ENCODE data around the gene PNMT. TPM values are rescaled to one million over a fixed set of nuclear protein-coding genes. Genes with fewer than 3 reads are reported as not detected.

Gene PNMT
- total and polyA plus RNA-seq, 4 donors = 1.9 to 4.3 (median 3.5) TPM

DNA sequence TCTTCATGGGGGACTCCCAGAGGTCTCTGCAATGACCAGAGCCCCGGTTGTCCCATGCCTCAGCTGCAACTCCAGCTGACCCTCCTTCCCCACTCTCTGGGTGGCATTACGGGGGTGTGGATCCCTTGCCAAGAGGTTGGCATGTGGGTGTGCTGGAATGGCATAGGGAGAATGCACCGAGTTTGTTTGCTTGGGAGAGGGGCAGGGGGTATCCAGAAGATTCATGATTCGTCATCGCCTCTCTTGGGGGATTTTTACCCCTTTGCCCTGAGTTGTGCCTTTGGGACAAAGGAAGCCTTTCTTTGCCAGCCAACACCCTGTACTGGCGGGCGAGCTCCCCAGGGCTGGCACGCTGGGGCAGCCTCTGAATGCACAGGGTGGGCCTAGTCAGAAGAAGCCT is 38.1 kb downstream of the PNMT start:
- H3K4me3 ChIP-seq = no peak overlapping the region

DNA sequence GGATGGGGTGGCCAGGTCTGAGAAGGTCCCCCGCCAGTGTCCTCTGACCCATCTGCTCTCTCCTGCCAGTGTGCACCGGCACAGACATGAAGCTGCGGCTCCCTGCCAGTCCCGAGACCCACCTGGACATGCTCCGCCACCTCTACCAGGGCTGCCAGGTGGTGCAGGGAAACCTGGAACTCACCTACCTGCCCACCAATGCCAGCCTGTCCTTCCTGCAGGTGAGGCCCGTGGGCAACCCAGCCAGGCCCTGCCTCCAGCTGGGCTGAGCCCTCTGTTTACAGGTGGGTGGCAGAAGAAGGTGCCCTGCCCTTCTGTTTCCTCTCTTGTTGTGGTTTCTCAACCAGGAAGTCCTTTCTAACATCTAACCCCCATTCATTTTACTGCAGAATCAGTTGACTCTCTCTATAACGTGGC is 38.7 kb downstream of the PNMT start:
- no peak for DNase-seq
- no peak overlapping the region for H3K9ac ChIP-seq (ENCODE audit: insufficient read depth in 1 of 2, low read length in 2 of 2)
- peaks cover 0 to 35% (median 23%) of the 10 kb centered on the region in 4 donors for H3K36me3 ChIP-seq (ENCODE audit: control insufficient read depth in 4 of 4, insufficient read depth in 4 of 4, low read length in 4 of 4)

More for the DNA sequence above, 38.1 kb downstream of the PNMT start:
- Histone ChIP-seq H3K4me1 (ENCODE audit: control insufficient read depth in 5 of 5, insufficient read depth in 5 of 5, low read length in 5 of 5) (peaks cover 3 to 47% (median 20%) of the 10 kb centered on the region in 5 donors), H3K9me3 (ENCODE audit: control insufficient read depth in 4 of 4, insufficient read depth in 3 of 4, low read length in 3 of 4) (no peaks in the 10 kb centered on the region), H3K36me3 (ENCODE audit: control insufficient read depth in 4 of 4, insufficient read depth in 4 of 4, low read length in 4 of 4) (peaks cover 0 to 30% (median 18%) of the 10 kb centered on the region in 4 donors), H3K27ac (ENCODE audit: low read depth in 1 of 2, low read length in 1 of 2) (peak overlapping the region in 1 of 2 donors; percentile 85), H3K27me3 (ENCODE audit: control insufficient read depth in 3 of 3, insufficient read depth in 3 of 3, low read length in 2 of 3) (no peaks in the 10 kb centered on the region), H3K9ac (ENCODE audit: insufficient read depth in 1 of 2, low read length in 2 of 2) (no peak overlapping the region)
- WGBS, 2 donors = 74 to 82% methylated on average over 8 of the region's 8 CpGs
- no peak for DNase-seq
- ATAC-seq (ENCODE audit: insufficient read depth, low FRiP score) = no peak
- TF ChIP-seq, protein P1, sequence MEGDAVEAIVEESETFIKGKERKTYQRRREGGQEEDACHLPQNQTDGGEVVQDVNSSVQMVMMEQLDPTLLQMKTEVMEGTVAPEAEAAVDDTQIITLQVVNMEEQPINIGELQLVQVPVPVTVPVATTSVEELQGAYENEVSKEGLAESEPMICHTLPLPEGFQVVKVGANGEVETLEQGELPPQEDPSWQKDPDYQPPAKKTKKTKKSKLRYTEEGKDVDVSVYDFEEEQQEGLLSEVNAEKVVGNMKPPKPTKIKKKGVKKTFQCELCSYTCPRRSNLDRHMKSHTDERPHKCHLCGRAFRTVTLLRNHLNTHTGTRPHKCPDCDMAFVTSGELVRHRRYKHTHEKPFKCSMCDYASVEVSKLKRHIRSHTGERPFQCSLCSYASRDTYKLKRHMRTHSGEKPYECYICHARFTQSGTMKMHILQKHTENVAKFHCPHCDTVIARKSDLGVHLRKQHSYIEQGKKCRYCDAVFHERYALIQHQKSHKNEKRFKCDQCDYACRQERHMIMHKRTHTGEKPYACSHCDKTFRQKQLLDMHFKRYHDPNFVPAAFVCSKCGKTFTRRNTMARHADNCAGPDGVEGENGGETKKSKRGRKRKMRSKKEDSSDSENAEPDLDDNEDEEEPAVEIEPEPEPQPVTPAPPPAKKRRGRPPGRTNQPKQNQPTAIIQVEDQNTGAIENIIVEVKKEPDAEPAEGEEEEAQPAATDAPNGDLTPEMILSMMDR (IDR thresholded peaks at IDR 0.05; ENCODE audit: control extremely low read depth, extremely low read depth) = no peak

DNA sequence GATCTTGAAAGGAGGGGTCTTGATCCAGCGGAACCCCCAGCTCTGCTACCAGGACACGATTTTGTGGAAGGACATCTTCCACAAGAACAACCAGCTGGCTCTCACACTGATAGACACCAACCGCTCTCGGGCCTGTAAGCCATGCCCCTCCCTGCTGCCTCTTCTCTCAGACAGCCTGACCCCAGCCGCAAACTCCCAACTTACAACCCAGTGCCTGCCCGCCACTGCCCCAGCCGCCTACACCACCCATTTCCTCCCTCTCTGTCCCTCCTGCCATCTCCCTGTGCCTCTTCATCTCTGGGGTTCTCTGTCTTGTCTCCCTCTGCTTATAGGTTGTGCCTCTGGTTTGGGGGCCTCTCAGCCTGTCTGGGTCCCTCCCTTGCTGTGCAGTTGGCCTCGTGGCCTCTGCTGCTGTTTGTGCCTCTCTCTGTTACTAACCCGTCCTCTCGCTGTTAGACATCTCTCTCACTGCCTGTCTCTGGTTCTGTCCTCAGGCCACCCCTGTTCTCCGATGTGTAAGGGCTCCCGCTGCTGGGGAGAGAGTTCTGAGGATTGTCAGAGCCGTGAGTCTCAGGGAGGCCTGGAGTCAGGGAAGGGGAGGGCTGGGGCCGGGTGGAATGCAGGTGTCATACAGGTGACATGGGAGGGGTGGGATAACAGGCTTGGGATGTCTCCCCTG is 41.2 kb downstream of the PNMT start:
- DNase-seq = no peak
- Histone ChIP-seq H3K27ac (ENCODE audit: low read depth in 1 of 2, low read length in 1 of 2) (no peak overlapping the region), H3K27me3 (ENCODE audit: control insufficient read depth in 3 of 3, insufficient read depth in 3 of 3, low read length in 2 of 3) (no peaks in the 10 kb centered on the region), H3K9me3 (ENCODE audit: control insufficient read depth in 4 of 4, insufficient read depth in 3 of 4, low read length in 3 of 4) (no peaks in the 10 kb centered on the region), H3K36me3 (ENCODE audit: control insufficient read depth in 4 of 4, insufficient read depth in 4 of 4, low read length in 4 of 4) (peaks cover 0 to 36% (median 27%) of the 10 kb centered on the region in 4 donors), H3K9ac (ENCODE audit: insufficient read depth in 1 of 2, low read length in 2 of 2) (no peak overlapping the region), H3K4me3 (no peak overlapping the region), H3K4me1 (ENCODE audit: control insufficient read depth in 5 of 5, insufficient read depth in 5 of 5, low read length in 5 of 5) (peaks cover 0 to 22% (median 11%) of the 10 kb centered on the region in 5 donors)
- WGBS, 2 donors = 87 to 92% methylated on average over 14 of the region's 14 CpGs
- no peak for ATAC-seq (ENCODE audit: insufficient read depth, low FRiP score)
- TF ChIP-seq, protein P1 (IDR thresholded peaks at IDR 0.05; ENCODE audit: control extremely low read depth, extremely low read depth) = no peak

More for the DNA sequence above, 38.7 kb downstream of the PNMT start:
- Histone ChIP-seq H3K27ac (ENCODE audit: low read depth in 1 of 2, low read length in 1 of 2) (peak overlapping the region in 1 of 2 donors; percentile 85), H3K27me3 (ENCODE audit: control insufficient read depth in 3 of 3, insufficient read depth in 3 of 3, low read length in 2 of 3) (no peaks in the 10 kb centered on the region), H3K4me3 (no peak overlapping the region), H3K9me3 (ENCODE audit: control insufficient read depth in 4 of 4, insufficient read depth in 3 of 4, low read length in 3 of 4) (no peaks in the 10 kb centered on the region), H3K4me1 (ENCODE audit: control insufficient read depth in 5 of 5, insufficient read depth in 5 of 5, low read length in 5 of 5) (peaks cover 3 to 41% (median 16%) of the 10 kb centered on the region in 5 donors)
- WGBS, 2 donors = 76 to 79% methylated on average over 7 of the region's 7 CpGs
- TF ChIP-seq, protein P1 (IDR thresholded peaks at IDR 0.05; ENCODE audit: control extremely low read depth, extremely low read depth) = no peak
- ATAC-seq (ENCODE audit: insufficient read depth, low FRiP score) = no peak
